ENCODE data around the gene AKR1E2.

- no peak for TF ChIP-seq POLR2AphosphoS5 (IDR thresholded peaks at IDR 0.05; ENCODE audit: insufficient read depth, low read depth, low read length)
- TF ChIP-seq JUN (IDR thresholded peaks at IDR 0.05; ENCODE audit: borderline replicate concordance, insufficient read depth, insufficient read length, low read depth) = no peak
- no peak for TF ChIP-seq CTCF (IDR thresholded peaks at IDR 0.05; ENCODE audit: extremely low read depth in 1 of 2, insufficient read depth in 1 of 2, low read depth in 1 of 2, low read length in 2 of 2)
- no peak for TF ChIP-seq MAX (IDR thresholded peaks at IDR 0.05; ENCODE audit: insufficient read depth, insufficient read length)
- TF ChIP-seq POLR2A (IDR thresholded peaks at IDR 0.05; ENCODE audit: low read depth, low read length) = no peak
- no peak for TF ChIP-seq GATA2 (IDR thresholded peaks at IDR 0.05; ENCODE audit: insufficient read depth, insufficient read length, low read depth, low read length)
- TF ChIP-seq MYC (IDR thresholded peaks at IDR 0.05; ENCODE audit: low read depth, low read length) = no peak
Observed at GRCh38 chr10:4882704-4883078, 56.7 kb downstream of the AKR1E2 start.
